GM12864 (cell line): ENCODE results near the gene AKAP13.

Experiments used
- DNase-seq: peaks from one replicate; pipeline ENCODE4 v3.0.0-alpha.2; 2011; ENCODE audit warnings: low read depth
- H3K4me3 ChIP-seq: 2 replicates; pipeline ENCODE4 v1.5.1; 2011; ENCODE audit warnings: mild to moderate bottlenecking, low read depth, low read length, control low read depth
- CTCF ChIP-seq: IDR thresholded peaks from 2 replicates; pipeline ENCODE4 v1.5.1; 2011; ENCODE audit warnings: low read depth, mild to moderate bottlenecking, moderate library complexity, low read length, control low read depth, inconsistent platforms; ENCODE audit errors: missing control alignments

The AKAP13 gene

GRCh38 chr15:85551221-85551832 lies 170.9 kb downstream of the AKAP13 start:
- no peak for DNase-seq
- no peak for TF ChIP-seq CTCF
- no peak overlapping the region for H3K4me3 ChIP-seq

- no peak for DNase-seq
- no peak for TF ChIP-seq CTCF
- H3K4me3 ChIP-seq = no peak overlapping the region
Measured at GRCh38 chr15:85554852-85555521, 174.6 kb downstream of the AKAP13 start.

GRCh38 chr15:85555875-85556617 lies 175.6 kb downstream of the AKAP13 start:
- DNase-seq = no peak
- TF ChIP-seq CTCF = no peak
- no peak overlapping the region for H3K4me3 ChIP-seq

- H3K4me3 ChIP-seq = no peak overlapping the region
Measured at GRCh38 chr15:85556618-85556895, 176.2 kb downstream of the AKAP13 start.

GRCh38 chr15:85557385-85557784 lies 177.0 kb downstream of the AKAP13 start:
- H3K4me3 ChIP-seq = no peak overlapping the region
- no peak for DNase-seq
- no peak for TF ChIP-seq CTCF

More at GRCh38 chr15:85556618-85556895, 176.2 kb downstream of the AKAP13 start:
- TF ChIP-seq CTCF = no peak
- no peak for DNase-seq

GRCh38 chr15:85558848-85559247 lies 178.4 kb downstream of the AKAP13 start:
- H3K4me3 ChIP-seq = no peak overlapping the region
- no peak for DNase-seq
- no peak for TF ChIP-seq CTCF
